Loucy (cell line): Measurements from ENCODE around the gene TMC2.
A peak's percentile ranks its signal among the peaks of the same experiment; 100 is the strongest.

Experiments
- H2AFZ ChIP-seq: fragments of 200-600 bp; sonication (generic); 2 replicates; pipeline ENCODE4 v1.6.0; 2016; ENCODE audit warnings: antibody characterized with exemption, mild to moderate bottlenecking, low read length, moderate library complexity
- H3F3A ChIP-seq: fragments of 200-600 bp; 2 replicates; pipeline ENCODE4 v1.6.0; 2016; ENCODE audit warnings: antibody characterized with exemption, low read depth, mild to moderate bottlenecking
- H3K27me3 ChIP-seq: fragments of 200-600 bp; sonication (generic); 2 replicates; pipeline ENCODE4 v1.6.1; 2014; ENCODE audit warnings: low read length, mild to moderate bottlenecking; ENCODE audit not compliant: insufficient read depth, poor library complexity, severe bottlenecking
- H3K36me3 ChIP-seq: fragments of 200-600 bp; sonication (generic); 2 replicates; pipeline ENCODE4 v1.6.1; 2016; ENCODE audit warnings: low read length; ENCODE audit not compliant: insufficient read depth
- H3K4me1 ChIP-seq: fragments of 200-600 bp; sonication (generic); 2 replicates; pipeline ENCODE4 v1.5.1; 2014; ENCODE audit warnings: low read length, mild to moderate bottlenecking; ENCODE audit not compliant: insufficient read depth, poor library complexity, severe bottlenecking
- H3K4me2 ChIP-seq: fragments of 200-600 bp; sonication (generic); 2 replicates; pipeline ENCODE4 v1.6.0; 2014; ENCODE audit warnings: antibody characterized with exemption, low read length, low read depth, mild to moderate bottlenecking; ENCODE audit not compliant: poor library complexity, severe bottlenecking
- H3K4me3 ChIP-seq: fragments of 200-600 bp; sonication (generic); 2 replicates; pipeline ENCODE4 v1.5.1; 2014; ENCODE audit warnings: low read length, mild to moderate bottlenecking, mixed read lengths; ENCODE audit not compliant: poor library complexity, severe bottlenecking
- H3K79me2 ChIP-seq: fragments of 200-600 bp; sonication (generic); 2 replicates; pipeline ENCODE4 v1.6.1; 2014; ENCODE audit warnings: low read length; ENCODE audit not compliant: insufficient read depth
- H3K9ac ChIP-seq: fragments of 200-600 bp; sonication (generic); 2 replicates; pipeline ENCODE4 v1.6.0; 2014; ENCODE audit warnings: mild to moderate bottlenecking, low read depth, low read length, moderate library complexity; ENCODE audit not compliant: poor library complexity, severe bottlenecking
- H3K9me2 ChIP-seq: fragments of 200-600 bp; sonication (generic); replicated peaks from 2 replicates; pipeline ENCODE4 v1.6.1; 2016; ENCODE audit warnings: low read depth, low read length, mixed read lengths
- H3K9me3 ChIP-seq: fragments of 200-600 bp; sonication (generic); 2 replicates; pipeline ENCODE4 v1.6.1; 2014; ENCODE audit warnings: mild to moderate bottlenecking, antibody characterized with exemption, low read length, low read depth; ENCODE audit not compliant: insufficient read depth
- H4K20me1 ChIP-seq: fragments of 200-600 bp; sonication (generic); 2 replicates; pipeline ENCODE4 v1.6.0; 2014; ENCODE audit warnings: antibody characterized with exemption, low read length, mild to moderate bottlenecking; ENCODE audit not compliant: insufficient read depth, poor library complexity, severe bottlenecking
- CTCF ChIP-seq: fragments of 200-600 bp; sonication (generic); conservative IDR thresholded peaks from 2 replicates; pipeline ENCODE4 v1.5.1; 2014; ENCODE audit warnings: mild to moderate bottlenecking, antibody characterized with exemption, low read length
- EZH2phosphoT487 ChIP-seq: fragments of 200-600 bp; IDR thresholded peaks from 2 replicates; pipeline ENCODE4 v1.6.1; 2018; ENCODE audit warnings: antibody characterized with exemption, mild to moderate bottlenecking, moderate library complexity, borderline replicate concordance

The TMC2 gene

DNA sequence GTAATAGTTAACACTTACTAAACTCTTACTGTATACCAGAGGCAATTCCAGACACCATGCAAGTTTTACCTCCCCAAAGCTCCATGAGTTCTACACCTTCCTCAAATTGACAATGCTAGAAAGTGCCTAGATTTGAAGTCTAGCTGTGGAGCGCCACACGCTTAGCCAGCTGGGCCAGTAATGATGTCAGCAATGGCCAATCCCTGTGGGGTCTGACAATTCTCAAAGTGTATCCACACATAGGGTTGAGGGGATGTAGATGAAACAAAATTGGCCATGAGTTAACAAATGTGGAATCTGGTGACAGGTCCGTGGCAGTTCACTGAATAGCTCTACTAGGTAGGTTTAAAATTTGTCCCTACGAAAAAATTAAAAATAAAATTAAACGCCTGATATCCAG lies 28.9 kb upstream of the TMC2 start:
- Histone ChIP-seq H3K36me3 (no peaks in the 10 kb centered on the region), H3K79me2 (peaks cover 13% of the 10 kb centered on the region), H3K9me2 (no peaks in the 10 kb centered on the region), H3F3A (no peaks in the 10 kb centered on the region), H3K9ac (no peak overlapping the region), H3K27me3 (peaks cover 2% of the 10 kb centered on the region), H3K4me2 (peak overlapping the region; percentile 100), H4K20me1 (no peaks in the 10 kb centered on the region), H3K4me1 (peaks cover 8% of the 10 kb centered on the region), H2AFZ (no peak overlapping the region), H3K9me3 (no peaks in the 10 kb centered on the region), H3K4me3 (peak overlapping the region; percentile 82)
- no peak for TF ChIP-seq CTCF
- TF ChIP-seq EZH2phosphoT487, result no peak

GRCh38 chr20:2507875-2508630 lies 28.3 kb upstream of the TMC2 start:
- TF ChIP-seq CTCF (no peak), EZH2phosphoT487 (no peak)
- Histone ChIP-seq H3K79me2 (peaks cover 13% of the 10 kb centered on the region), H3K9me2 (no peaks in the 10 kb centered on the region), H3K9ac (peak overlapping the region; percentile 80), H3K4me1 (peaks cover 8% of the 10 kb centered on the region), H2AFZ (peak overlapping the region; percentile 100), H3K9me3 (no peaks in the 10 kb centered on the region), H3K27me3 (peaks cover 8% of the 10 kb centered on the region), H4K20me1 (no peaks in the 10 kb centered on the region), H3F3A (no peaks in the 10 kb centered on the region), H3K4me2 (peak overlapping the region; percentile 100), H3K36me3 (no peaks in the 10 kb centered on the region), H3K4me3 (peak overlapping the region; percentile 82)

DNA sequence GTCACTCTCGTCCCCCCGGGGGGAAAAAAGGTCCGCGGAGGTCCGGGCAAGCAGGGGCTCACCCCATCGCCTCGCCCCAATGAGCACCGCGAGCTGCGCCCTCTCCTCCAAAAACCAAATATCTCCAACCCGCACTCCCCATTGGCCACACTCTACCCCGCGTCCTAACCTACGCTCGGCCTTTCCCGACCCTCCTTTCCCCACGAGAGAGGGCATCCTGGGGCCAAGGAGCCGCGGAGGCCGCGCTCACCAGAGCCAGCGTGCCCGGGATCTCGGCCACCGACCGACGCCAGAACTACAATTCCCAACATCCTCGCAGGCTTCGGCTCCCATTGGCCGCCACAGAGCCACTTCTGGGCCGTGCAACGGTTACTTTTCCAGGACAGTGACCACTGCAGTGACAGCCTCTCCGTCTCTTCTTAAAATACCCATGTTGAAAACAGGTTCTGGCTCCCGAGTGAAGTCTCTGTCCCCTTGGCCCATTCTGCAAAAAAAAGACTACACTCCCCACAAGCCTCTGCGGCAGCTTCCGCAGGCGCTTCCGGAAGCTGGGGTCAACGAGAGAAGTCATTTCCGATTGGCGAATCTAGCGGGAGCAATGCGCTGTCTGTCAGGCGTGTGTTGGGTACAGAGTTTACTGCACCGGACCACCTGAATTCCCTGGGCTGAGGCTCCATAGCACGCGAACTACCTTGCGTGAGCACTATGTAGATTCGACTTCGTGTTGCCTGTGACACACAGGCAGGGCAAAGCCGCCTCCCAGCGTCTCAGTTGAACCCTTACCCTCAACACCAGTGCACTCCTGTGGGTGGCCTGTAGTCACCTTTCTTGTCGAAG lies 27.5 kb upstream of the TMC2 start, which contains the start of gene ZNF343:
TSS of gene ZNF343 (minus strand) at position 285 of the 837 bp plus-strand sequence. CDS start 15,020 bp downstream, outside the sequence.
- peak within 1 kb of the TSS; percentile 100 for H3K4me2 ChIP-seq
- no peaks in the 10 kb centered on the region for H3K9me3 ChIP-seq
- H3K27me3 ChIP-seq, result peaks cover 16% of the 10 kb centered on the region
- no peaks in the 10 kb centered on the region for H4K20me1 ChIP-seq
- TF ChIP-seq CTCF, result no peak
- TF ChIP-seq EZH2phosphoT487, result no peak
- H3K36me3 ChIP-seq, result no peaks in the 10 kb centered on the region
- H3K4me3 ChIP-seq, result peak within 1 kb of the TSS; percentile 82
- H3K4me1 ChIP-seq, result peaks cover 8% of the 10 kb centered on the region
- peak within 1 kb of the TSS; percentile 80 for H3K9ac ChIP-seq
- peak within 1 kb of the TSS; percentile 100 for H2AFZ ChIP-seq
- H3K79me2 ChIP-seq, result peaks cover 13% of the 10 kb centered on the region
- no peaks in the 10 kb centered on the region for H3K9me2 ChIP-seq
- no peaks in the 10 kb centered on the region for H3F3A ChIP-seq
